IPS-NIHi7 (cell line): ENCODE measurements around the gene SLC6A20.

Experiments used
- DNase-seq: peaks from one replicate; pipeline ENCODE4 v3.0.0; 2012; ENCODE audit warnings: mixed read lengths; ENCODE audit errors: extremely low spot score

SLC6A20 gene

GRCh38 chr3:45778761-45779201 lies 17.6 kb downstream of the SLC6A20 start:
- no peak for DNase-seq

DNA sequence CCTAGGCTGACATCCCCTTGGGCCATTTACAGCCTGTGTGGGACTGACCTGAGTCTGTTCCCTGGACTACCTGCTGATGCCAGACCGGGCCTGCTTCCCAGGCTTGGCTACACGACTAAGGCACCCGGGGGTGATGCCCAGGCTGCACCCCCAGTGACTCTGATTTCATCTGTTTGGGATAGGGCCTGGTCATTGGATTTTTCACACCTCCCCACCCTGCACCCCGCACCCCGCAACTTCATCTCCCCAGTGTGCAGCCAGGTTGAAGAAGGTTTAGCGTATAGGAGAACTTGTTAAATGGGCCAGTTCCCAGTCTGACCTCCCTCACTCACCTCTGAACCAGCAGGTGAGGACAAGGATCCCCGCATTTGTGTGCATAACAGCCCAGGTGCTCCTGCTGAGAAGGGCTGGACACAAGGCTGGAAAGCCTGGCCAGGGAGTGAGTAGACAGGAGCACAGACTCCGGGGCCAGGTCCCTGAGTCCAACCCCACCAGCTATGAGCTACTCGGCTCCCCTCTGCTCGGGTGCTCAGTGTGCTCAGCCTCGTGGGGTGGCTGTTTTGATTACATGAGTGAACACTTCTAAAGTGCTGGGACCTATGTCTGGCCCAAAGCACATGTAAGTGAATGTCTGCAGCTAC lies 18.5 kb downstream of the SLC6A20 start:
- no peak for DNase-seq

DNA sequence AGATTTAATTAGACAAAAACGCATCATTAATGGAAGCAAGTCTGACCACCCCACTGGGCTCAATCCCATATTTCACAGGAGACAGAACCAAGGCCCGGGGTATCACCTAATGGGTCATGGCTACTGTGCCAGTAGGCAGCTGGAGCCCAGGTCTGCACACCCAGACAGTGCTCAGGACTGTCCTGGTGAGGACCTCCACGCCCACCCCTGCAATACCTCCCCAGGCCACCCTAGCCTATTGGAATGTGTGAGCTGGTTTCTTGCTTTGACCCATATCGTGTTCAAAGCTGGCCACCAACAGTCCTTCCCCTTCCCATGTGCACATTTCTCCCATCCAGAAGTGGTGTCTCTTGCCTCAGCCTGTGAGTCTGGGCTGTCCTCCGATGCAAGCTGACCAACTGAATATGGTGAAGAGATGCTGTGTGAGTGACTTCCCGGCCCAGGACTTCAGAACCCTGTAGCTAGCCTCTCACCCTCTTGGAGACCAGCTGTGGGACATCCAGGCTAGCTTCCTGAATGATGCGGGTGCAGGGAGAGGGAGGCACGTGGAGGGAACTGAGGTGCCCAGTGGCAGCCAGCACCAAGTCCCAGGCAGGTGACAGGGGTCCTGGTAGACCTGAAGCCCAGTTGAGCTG lies 19.1 kb downstream of the SLC6A20 start:
- no peak for DNase-seq

GRCh38 chr3:45776611-45777010 lies 19.7 kb downstream of the SLC6A20 start:
- DNase-seq = no peak

DNA sequence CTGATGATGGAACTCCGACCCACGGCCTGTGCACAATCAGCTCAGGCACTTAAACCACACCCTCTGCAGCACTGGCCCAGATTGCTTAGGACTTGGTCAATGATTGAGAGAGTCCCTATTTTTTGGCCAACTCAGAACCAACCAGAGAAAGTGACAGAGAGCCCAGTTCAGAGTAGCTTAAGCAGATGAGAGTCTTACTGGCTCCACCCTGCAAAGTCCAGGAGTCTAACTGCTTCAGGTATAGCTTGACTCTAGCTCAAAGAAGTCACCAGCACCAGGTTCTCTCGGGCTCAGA lies 20.1 kb downstream of the SLC6A20 start:
- DNase-seq = no peak

- DNase-seq = no peak
Measured at GRCh38 chr3:45775571-45776300, 20.6 kb downstream of the SLC6A20 start.

GRCh38 chr3:45774581-45775521 lies 21.5 kb downstream of the SLC6A20 start:
- DNase-seq = no peak

GRCh38 chr3:45773714-45774449 lies 22.5 kb downstream of the SLC6A20 start:
- DNase-seq = no peak

GRCh38 chr3:45773072-45773471 lies 23.3 kb downstream of the SLC6A20 start:
- no peak for DNase-seq

- DNase-seq = no peak
Measured at GRCh38 chr3:45772341-45773035, 23.8 kb downstream of the SLC6A20 start.

- no peak for DNase-seq
Measured at GRCh38 chr3:45771831-45772230, 24.5 kb downstream of the SLC6A20 start.

DNA sequence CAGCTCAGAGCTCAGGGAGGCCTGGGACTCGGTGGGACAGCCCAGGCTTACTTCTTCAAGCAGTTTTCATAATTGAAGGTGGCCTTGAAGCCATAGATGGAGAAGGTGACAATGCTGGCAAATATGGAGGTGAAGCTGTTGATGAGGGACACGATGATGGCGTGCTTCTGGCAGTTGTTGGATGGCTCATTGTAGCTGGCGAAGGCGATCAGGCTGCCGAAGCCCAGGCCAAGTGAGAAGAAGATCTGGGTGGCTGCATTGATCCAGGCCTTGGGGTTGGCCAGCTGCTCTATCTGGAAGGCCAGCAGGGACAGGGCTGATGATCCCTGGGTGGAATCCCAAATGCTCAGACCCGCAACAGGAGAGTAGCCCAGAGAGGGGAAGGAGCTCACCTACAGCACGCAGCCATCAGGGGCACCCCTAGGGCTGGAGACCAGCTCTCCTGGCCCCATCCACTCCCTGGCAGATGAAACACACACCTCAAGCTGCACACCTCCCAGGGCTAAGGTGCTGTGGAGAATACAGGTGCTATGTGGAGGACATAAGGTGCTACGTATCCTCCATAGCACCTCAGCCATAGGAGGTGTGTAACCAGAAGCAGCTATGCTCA lies 25.1 kb downstream of the SLC6A20 start:
- no peak for DNase-seq

DNA sequence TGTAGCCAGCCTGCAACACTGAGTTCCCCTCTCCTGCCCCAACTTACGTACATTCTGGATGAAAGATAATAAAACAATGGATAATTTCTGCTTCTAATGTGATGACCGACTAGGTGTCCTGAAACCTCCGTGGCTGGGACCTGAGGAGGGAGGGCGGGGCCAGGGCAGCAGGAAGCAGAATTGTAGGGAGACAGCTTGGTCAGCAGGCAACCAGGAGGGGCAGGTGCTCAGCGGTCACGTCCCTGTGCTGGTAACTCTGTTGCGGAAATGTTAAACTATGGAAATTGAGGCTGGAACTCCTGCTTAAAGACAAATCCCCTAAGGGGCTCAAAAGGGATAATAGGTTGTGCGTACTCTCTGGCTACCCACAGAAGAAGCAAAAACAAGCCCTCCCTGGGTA lies 30.4 kb downstream of the SLC6A20 start:
- no peak for DNase-seq

DNA sequence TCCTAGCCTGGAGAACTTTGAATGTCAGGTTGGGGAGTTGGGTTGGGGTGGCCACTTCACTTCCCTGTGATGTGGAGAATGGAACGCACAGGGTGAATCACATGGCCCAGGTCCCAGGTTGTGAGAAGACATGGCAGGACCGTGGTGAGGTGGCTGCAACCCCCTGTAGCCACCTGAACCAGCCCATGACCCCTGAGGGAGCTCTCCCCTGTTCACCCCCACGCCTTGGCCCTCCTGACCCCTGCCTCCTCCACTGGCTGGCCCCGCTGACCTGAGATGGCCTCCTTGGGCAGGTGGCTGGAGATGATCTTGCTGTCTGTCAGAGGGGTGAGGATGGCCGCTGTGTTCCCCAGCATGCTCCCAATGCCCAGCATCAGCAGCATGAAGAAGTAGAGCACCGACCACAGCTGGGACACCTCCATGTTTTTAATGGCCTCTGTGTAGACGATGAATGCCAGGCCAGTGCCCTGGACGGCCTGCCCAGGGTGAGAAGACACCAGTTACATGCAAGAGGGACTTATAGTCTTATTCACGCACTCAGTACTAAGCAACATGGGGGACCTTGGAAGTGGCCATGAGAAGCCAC lies 31.0 kb downstream of the SLC6A20 start:
- no peak for DNase-seq

GRCh38 chr3:45763303-45763675 lies 33.0 kb downstream of the SLC6A20 start:
- no peak for DNase-seq

DNA sequence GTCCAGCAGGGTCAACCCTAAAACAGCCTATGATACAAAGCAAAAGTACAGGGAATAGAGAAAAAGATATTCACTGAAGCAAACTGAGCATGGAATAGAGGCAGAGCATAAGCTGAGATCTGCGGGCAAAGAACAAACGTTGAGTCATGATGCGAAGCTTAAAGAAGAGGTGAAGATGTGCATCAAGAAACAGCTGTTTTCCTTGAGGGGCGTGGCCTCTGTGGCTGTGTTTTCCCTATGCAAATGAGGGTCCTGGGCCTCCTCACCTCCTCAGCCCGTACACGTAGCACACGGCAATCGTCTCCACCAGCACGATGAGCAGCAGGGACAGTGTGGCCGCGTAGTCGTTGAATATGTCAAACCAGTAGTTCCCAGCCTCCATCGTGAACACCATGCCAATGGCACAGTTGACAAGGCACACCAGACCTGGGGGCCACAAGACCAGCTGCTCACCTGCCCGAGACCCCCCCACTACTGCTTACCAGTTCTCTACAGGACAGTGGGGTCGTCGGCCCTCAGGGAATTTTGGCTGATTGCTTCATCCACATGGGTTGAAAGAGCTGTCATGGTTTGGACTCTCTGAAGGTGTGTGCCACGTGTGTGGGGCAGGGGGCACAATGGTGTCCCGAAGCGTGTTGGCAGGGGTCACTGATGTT lies 33.6 kb downstream of the SLC6A20 start:
- DNase-seq = no peak

DNA sequence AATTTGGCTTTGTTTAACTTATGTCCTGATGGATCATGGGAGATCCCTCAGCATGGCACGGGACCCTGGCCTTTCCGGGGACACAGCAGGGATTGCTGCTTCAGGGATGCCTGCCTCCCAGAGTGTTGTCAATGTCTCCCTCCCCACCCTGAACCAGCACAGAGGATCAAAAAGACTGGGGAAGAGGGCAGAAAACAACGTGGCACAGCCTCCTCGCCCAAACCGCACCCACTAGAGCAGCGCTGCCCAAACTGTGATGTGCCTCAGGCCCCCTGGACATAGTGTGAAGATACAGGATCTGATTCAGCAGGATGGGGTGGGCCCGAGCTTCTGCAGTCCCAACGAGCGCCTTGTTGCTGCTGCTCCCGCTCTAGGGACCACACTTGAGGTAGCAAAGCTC lies 34.5 kb downstream of the SLC6A20 start:
- DNase-seq = no peak

GRCh38 chr3:45760878-45761711 lies 35.2 kb downstream of the SLC6A20 start:
- peak; percentile 94 for DNase-seq

- DNase-seq = no peak
Measured at GRCh38 chr3:45759851-45760250, 36.5 kb downstream of the SLC6A20 start.
